NCI-H524 (cell line): ENCODE results near the gene MCU.
"Not testable (repeated sequence)": the region's sequence is repeated elsewhere in the genome, so short reads cannot be mapped to it uniquely, and the experiment has no call there.

Source experiments
- DNase-seq, 2 experiments: peaks; one replicate each; lab custom pipeline; 2025; lab: John Stamatoyannopoulos, UW

The MCU gene

DNA sequence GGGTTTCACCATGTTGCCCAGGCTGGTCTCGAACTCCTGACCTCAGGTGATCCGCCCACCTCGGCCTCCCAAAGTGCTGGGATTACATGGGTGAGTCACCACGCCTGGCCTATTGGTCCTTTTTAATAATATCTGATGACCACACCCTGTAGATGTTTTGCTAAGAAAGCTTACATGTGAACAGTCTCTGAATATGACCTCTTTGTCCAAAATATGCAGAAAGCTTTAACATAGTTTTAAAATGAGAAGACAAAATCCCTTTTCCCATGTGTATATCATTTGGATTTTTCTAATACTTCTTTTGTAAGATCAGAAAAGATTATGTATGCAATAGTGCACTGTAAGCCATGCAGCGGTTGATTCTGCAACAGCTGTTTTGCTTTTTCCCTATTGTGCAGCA lies 38.5 kb downstream of the MCU start:
- DNase-seq, result no peak

DNA sequence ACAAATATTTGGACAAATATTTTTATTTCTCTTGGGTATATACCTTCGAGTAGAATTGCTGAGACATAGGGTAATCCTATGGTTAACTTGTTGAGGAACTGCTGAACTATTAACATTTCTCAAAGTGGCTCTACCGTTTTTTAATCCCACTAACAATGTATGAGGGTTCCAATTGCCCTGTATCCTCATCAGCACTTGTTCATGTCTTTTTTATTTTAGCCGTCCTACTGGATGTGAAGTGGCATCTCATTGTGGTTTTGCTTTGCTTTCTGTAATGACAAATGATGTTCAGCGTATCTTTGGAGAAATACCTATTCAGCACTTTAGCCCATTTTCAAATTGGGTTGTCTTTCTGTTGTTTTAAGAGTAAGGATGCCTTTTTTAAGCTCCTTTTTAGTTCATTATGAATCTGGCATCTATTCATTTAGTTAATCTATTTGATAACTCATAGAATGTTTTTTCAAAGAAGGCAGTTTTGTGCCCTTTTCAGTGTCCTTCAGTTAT lies 40.0 kb downstream of the MCU start:
- no peak for DNase-seq

DNA sequence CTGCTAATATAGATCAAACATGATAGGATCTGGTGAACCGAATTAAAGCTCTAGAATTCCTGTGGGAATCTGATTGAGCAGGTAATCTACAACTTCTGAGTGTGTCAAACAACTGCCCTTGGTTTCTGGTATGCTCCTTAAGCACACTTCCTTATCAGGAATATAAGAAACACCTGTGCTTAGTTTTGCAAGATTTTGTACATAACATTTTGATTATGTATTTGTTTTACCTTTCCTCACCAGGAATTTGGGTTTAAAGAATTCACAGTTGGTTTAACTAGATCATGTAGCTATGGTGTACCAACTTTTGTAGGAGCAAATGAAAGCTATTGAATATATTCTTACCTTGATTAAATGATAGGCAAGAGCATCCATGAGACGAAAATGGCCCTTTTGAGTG lies 40.6 kb downstream of the MCU start:
- DNase-seq, result no peak

DNA sequence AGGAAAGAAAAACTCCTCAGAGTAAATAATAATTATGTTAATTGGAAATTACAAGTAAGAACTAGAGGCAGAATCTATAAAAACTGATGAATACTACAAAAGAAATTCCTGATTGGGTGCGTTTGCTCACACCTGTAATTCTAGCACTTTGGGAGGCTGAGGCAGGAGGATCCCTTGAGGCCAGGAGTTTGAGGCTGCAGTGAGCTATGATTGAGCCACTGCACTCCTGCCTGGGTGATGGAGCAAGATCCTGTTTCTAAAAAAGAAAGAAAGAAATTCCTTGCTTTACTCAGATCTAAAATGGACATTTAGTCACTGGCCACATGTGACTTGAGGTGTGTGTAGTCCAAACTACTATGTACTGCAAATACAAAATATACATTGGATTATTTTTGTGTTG lies 42.0 kb downstream of the MCU start:
- no peak for DNase-seq

DNA sequence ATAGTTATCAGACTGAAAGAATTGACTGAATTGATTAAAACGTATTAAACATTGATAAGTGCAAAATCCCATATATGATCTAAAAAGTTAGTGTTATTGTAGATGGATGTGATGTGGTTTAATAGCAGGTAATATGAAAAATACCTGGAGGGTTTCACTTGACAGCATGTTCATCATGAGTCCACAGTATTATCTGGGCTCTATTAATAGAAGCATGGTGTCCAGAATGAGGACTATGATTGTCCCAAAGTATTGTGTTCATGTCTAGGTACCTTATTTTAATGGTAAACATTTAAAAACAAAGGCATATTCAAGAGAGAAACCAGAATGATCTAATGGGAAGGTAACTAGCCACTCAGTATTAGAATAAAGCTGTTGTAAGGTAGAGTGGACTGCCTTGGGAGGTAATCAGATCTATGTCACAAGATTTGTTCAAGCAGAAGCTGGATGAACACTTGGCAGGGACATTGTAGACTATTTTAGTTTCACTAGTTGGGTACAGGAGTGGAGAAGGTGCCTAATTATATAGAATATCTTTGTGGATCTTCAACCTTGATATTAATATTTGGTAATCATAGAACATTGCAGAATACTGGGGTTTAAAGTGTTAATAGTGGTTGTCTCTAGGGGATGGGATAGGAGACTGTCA lies 43.5 kb downstream of the MCU start:
- no peak for DNase-seq

DNA sequence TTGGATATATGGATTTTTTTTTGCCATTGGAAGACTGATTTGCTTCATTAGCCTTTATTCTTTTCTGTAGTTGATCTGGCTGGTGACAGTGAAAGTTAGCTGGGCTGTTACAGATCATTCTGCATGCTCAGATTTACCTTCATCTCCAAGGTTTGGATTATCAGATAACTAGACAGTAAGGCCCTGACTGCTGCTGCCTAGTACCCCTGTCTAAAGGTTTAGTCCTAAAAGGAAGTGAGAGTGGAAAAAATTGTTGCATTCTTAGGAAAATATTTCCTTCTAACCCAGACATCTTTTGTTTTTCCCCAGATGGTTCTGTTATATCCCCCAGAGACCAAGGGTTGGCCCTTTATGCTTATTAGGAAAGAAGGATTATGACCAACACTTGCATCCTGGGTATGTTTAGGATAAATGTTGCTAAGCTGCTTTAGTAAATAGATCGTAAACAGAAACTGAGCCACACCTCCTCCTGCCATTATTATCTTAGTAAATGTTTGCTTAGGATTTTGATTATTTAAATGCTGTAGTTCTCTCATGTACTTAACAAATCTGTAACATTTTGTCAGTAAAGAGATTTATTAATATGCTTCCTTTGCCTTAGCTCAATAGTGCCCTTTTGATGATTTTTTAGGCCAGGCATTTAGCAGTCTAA lies 44.4 kb downstream of the MCU start:
- no peak for DNase-seq

DNA sequence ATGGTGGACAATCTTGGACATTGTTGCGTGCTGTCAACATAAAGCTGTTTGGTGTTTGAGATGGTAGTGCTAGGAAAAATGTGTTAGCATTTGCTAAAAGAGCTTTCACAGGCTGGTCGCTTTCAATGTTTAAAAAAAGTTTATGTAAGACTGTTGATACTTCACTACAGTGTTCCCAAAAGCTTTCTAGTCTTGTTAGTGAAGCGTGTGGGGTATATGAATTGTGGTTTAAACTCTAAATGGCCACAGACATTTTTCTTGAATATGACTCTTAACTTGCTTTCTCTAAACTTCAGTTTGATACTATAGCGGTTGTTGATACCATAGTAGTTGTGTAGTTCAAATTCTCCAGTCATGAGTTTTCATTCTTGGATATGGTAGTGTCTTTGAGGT lies 44.9 kb downstream of the MCU start:
- DNase-seq, result no peak

DNA sequence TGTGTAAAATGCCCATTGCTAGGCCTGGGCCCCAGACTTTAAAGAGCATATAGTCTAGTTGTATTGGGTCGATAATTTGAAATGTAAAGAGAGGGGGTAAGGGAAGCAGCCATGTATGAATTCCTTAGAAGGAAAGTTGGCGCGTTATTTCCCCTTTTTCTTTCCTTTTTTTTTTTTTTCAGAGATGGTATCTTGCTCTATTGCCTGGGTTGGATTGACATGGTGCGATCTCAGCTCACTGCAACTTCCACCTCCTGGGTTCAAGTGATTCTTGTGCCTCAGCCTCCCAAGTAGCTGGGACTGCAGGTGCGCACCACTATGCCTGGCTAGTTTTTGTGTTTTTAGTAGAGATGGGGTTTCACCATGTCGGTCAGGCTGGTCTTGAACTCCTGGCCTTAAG lies 45.4 kb downstream of the MCU start:
- DNase-seq, result not testable (repeated sequence)

DNA sequence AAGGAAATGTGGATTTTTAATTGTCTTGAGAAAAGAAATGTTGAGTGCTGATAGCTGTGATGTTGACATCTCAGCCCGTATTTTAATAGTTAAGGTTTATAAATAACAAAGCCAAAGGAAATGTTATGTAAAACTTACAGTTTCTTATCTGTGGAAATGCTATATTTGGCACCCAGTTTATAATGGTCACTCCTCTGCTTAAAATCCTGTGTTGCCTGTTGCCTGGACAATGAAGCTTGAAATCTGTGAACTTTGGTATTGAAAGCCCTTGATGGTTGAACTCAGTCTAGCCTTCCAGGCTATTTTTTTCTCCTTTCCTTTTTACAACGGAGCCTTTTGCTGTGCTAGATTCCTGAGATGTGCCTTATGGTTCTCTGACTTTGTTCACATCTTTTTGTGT lies 46.5 kb downstream of the MCU start:
- no peak for DNase-seq

DNA sequence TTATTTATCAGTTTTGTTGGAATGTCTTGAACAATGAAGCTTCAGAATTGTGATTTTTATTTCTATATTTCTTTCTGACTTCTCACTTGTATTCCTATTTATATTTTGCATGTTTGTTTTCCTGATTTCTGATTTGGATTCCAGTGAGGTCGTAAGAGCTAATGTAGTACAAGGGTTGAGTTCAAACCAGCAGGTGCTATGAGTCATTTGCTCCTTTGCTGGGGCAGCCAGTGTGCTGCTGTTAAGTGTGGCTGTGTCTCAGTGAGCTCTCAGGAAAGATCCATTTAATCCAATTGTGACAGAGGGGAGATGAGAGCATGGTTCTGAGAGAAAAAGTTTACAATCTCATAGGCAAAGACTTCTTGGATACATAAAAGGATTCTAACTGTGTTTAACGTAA lies 48.6 kb downstream of the MCU start:
- peak in 1 of 2 experiments; percentile 11 for DNase-seq

DNA sequence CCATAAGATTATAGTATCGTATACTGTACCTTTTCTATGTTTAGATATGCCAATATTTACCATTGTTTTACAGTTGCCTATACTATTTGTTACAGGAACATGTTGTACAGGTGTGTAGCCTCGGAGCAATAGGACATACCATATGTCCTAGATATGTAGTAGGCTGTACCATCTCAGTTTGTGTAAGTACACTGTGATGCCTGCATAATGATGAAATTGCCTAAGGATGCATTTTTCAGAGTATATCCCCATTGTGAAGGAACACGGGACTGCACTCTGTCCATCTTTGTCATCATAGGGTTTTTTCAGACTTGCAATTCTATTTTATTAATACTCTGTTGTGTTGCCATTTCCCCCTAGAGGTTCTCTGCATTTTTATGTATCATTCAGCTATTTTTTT lies 50.1 kb downstream of the MCU start:
- no peak for DNase-seq

DNA sequence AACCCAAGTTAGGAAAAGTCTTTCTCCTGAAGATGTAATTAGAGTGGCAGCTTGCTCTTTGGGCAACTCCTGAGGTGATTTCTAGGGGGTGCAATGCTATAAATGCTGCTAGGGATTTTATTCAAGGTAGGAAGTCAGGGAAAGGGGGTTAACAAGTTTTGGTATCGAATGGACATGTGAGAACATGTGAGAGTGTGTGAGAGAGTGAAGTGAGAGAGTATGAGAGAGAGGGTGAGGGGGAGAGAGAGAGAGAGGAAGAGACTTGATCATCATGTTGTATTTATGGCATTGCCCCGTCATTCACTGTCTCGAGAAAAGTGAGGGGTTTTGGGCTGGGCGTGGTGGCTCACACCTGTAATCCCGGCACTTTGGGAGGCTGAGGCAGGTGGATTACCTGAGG lies 50.9 kb downstream of the MCU start:
- DNase-seq, result no peak

DNA sequence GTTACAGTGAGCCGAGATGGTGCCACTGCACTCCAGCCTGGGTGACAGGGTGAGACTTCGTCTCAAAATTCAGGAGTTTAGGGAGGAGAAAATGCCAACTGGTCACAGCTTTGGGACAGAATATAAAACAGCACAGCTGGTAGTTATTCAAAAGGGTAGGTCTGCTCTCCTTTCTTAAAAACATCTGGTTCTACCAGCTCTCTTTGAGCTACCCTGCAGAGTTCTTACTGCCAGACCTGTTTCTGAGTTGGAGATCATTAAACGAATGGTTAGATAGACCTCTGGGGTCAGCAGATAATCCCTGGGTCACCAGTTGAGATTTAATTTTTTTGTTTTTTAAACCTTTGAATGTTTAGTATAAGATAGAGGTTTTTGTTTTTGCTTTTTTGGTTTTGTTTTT lies 52.6 kb downstream of the MCU start:
- no peak for DNase-seq

DNA sequence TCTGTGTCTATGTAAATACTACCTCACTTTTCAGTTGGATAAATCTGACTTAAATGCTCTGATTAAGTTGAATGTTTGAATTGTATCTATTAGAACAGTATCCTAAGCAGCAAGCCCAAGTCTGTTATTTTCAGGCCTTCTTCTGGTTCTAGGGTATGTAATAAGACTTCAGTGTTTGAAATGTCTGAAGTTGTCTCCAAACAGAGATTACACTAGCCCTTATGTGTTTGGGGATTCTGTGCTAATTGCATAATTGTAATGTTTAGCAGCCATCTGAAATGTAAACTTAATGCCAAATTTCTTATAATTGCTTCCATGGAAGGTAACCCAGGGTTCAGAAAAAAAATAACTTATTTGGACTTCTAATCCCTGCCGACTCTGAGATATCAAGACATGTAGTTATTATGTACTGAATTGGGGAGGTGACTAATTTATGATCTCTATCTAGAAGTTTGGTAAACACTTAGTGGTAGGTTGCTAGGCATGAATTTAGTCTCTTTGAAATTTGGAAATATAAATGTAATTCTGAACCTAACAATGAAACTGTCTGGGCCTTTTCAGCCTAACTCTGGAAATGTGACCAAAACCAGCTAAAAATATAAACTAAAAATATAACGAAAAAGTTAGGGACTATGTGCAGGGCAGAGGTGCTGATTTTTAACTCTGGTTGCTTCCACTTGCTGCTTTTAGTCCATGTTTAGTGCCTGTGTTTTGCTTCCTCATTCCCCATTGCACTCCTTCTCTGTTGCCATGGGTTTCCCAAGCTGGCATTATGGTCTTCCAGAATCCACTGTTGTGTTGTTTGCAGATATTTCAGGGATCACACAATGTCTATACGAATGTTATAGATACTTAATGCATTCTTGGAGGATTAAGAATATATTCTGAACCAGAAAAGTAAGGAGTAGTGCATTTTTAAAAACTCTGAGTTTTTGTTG lies 54.8 kb downstream of the MCU start:
- no peak for DNase-seq

DNA sequence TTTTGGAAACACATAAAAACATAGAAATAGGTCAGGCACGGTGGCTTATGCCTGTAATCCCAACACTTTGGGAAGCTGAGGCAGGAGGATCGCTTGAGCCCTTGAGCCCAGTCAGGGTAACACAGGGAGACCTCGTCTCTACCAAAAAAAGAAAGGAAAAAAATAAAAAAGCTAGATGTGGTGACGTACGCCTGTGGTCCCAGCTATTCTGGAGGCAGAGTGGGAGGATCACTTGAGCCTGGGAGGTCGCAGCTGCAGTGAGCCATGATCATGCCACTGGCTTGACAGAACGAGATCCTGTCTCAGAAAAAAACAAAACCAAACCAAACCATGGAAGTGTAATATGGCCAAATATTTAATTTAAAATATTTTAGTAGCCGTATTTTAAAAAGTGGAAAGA lies 55.6 kb downstream of the MCU start:
- DNase-seq, result no peak

DNA sequence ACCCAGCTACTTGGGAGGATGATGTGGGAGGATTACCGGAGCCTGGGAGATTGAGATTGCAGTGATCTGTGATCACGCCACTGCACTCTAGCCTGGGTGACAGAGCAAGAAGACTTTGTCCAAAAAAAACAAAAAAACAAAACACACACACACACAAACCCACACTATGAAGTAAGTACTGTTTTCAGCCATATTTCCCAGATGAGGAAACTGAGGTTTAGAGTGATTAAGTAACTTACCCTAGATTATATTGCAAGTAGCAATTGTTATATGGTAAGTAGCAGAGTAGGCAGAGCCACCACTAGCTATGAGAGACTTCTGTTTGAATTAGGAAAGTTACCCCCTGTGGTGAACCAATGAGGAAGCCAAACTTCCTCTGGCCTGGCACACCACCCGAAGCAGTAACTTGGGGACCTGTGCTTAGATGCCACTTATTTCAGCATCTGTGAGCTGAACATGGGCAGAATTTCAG lies 61.9 kb downstream of the MCU start:
- no peak for DNase-seq

DNA sequence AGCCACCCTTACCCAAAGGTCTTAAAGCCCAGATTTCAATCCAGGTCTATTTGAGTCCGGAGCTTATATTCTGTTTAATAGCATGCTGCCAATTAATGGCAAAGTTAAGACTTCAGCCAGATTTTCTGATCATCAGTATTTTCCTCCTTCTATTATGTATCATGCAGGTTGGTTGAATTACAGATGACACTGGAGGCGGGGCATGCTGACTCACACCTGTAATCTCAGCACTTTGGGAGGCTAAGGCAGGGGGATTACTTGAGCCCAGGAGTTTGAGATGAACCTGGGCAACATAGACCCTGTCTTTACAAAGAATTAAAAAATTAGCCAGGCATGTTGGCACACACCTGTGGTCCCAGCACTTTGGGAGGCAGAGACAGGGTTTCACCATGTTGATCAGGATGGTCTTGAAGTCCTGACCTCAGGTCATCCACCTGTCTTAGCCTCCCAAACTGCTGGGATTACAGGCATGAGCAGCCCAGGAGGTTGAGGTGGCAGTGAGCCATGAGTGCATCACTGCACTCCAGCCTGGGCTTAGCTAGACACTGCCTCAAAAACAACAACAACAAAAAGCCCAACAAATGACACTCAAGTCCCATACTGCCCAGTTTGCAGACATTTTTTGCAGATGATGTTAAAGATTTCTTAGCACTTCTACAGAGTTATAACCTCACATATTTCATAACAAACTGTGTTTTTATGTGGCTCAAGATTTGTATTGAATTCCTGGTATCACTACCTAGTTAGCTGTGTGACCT lies 62.5 kb downstream of the MCU start:
- no peak for DNase-seq

DNA sequence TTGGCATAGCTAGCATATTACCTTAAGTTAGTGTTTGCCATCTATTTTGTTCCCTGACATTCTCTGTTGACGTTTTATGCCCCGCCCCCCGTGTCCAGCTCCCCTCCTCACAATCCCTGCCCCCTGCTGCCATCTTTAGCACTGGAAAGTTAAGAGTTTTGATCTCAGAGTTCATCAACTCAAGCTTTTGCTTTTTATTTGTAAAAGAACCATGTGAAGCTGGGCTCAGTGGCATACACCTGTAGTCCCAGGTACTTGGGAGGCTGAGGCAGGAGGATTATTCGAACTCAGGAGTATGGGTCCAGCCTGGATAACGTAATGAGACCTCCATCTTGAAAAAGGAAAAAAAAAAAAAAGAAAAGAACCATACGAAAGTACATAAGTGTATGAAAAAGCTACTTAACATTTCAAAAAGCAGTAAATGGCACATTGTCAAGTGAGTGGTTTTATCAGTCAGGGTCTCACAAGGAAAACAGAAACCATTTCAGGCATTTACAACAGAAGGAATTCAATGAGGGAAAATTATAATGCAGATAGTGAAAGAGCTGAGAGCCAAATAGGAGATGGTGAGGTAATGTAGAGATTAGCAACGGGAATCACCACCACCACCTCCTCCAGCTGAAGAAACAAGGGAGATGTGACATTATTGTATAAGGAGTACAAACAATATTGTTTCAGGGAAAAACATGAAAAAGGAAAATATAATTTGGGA lies 64.9 kb downstream of the MCU start:
- no peak for DNase-seq

DNA sequence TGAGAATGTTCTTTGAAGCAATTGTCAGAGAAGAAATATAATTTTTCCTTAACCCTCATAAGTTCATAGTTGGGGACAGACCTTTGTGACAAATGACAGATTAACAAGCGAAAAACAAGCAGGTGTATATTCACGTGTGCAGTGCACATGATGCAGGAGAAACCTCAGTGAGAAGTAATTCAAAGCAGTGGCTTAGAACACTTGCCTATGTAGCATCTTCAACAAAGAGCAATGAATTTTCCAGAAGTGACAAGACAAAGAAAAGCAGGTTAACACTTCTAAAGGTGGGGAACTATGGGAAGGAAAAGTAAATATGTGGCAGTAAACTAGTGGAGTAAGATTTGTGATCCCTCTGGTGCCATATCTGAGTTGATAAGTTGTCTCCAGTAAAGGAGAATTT lies 65.8 kb downstream of the MCU start:
- DNase-seq, result no peak

DNA sequence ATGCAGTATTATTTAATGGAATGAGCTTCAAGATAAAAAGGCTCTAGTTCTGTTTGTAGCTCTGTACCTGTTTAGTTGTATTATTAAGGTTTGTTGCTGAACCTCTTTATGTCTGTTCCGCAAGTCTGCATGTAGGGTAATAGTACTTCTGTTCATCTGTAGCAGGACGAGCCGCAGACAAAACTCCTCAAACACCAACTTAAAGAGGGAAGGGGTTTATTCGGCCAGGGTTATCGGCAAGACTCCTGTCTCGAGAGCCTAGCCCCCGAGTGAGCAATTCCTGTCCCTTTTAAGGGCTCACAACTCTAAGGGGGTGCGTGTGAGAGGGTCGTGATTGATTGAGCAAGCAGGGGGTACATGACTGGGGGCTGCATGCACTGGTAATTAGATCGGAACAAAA lies 67.0 kb downstream of the MCU start:
- not testable (repeated sequence) for DNase-seq

DNA sequence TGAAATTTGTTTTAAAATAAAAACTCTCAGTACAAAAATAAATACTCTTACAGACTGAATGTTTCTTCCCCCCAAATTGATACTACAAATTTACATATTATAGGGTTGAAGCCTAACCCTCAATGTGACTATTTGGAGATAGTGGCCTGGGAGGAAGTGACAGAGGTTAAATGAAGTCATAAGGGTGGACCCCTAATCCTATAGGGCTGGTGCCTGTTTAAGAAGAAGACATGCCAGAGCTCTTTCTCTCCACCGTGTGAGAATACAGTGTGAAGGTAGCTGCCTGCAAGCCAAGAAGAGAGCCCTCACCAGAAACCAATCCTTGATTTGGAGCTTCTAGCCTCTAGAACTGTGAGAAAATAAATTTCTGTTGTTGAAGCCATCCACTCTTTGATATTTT lies 67.6 kb downstream of the MCU start:
- DNase-seq, result no peak
